Mesothelial cell of epicardium (in vitro differentiated cells): ENCODE data around the gene SSBP3. TPM values are rescaled to one million over a fixed set of nuclear protein-coding genes. Genes with fewer than 3 reads are reported as not detected.

Experiments
- DNase-seq, 2 experiments: peaks; one replicate each; pipeline ENCODE4 v3.0.0; 2021; ENCODE audit warnings: low spot score in 2 of 2; ENCODE audit not compliant: unreplicated experiment in 2 of 2
- H3K27ac Mint-ChIP-seq: 2 replicates; pipeline ENCODE4 v1.8.0; 2021; ENCODE audit warnings: mixed read lengths
- H3K27me3 Mint-ChIP-seq: 2 replicates; pipeline ENCODE4 v1.8.0; 2021; ENCODE audit warnings: low read depth, mixed read lengths
- H3K36me3 Mint-ChIP-seq: 2 replicates; pipeline ENCODE4 v1.8.0; 2021; ENCODE audit warnings: mixed read lengths
- H3K4me1 Mint-ChIP-seq: 2 replicates; pipeline ENCODE4 v1.8.0; 2021; ENCODE audit warnings: mixed read lengths
- H3K4me3 Mint-ChIP-seq: 2 replicates; pipeline ENCODE4 v1.8.0; 2021; ENCODE audit warnings: mild to moderate bottlenecking, moderate library complexity, mixed read lengths
- H3K9me3 Mint-ChIP-seq: 2 replicates; pipeline ENCODE4 v1.8.0; 2021; ENCODE audit warnings: mixed read lengths
- CTCF ChIP-seq: fragments of 200-600 bp; sonication (generic); IDR thresholded peaks from one replicate; pipeline ENCODE4 v1.5.0; 2021; ENCODE audit warnings: antibody characterized with exemption; ENCODE audit not compliant: unreplicated experiment
- total RNA-seq: library from RNA; stranded (reverse); gene quantifications from 3 replicates; pipeline ENCODE4 v1.2.1, GENCODE V29; 2021

The SSBP3 gene
- total RNA-seq, 1 donor from 2014 or later, result 172 TPM

DNA sequence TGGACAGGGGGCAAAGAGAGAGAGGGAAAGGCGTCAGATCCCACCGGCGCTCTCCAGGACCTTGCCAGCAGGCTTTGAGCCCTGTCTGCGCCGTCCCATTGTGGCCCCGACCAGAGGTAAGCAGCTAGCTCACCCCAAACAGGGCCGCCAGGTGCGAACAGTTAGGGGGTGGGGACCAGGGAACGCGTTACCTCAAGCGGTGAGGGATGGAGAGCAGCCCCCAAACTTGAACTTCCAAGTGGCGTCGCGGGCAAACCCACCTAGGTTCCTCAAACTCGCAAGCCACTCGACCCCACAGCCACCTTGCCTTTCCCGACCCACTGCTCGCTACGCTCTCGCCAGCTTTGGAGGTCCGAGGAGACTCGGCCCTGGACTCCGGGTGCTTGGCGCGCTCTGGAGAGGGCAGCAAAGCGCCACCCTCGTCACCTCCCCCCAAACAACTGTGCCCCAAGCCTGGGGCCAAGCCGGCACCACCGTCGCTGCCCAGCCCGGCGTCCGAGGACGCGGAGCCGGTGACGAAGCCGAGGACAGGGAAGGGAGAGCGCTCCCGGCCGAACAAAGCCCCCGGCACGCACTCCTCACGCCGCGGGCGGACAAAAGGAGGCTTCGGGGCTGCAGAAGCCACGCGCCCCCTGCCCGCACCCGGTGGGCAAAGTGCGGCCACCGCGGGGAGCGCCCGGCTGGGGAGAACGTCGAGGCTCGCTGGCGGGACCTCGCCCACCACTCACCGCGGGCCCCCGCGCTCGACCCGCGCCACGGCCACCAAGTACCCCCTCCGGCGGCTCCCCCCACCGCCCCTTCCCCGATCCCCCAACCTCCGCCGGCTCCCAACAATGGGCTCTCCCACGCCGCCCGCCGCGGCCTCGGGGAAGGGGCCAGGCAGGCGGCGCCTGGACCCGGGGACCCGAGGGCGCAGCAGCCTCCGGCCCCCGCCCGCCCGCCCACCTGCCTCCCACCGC, 976 bp downstream of the SSBP3 start:
- TF ChIP-seq CTCF, result no peak
- Mint-ChIP-seq H3K36me3 (peaks cover 22% of the 10 kb centered on the region), H3K4me1 (peaks cover 72% of the 10 kb centered on the region), H3K27ac (peak overlapping the region; percentile 84), H3K4me3 (peak overlapping the region; percentile 72), H3K9me3 (no peaks in the 10 kb centered on the region), H3K27me3 (no peaks in the 10 kb centered on the region)
- DNase-seq, result no peak

DNA sequence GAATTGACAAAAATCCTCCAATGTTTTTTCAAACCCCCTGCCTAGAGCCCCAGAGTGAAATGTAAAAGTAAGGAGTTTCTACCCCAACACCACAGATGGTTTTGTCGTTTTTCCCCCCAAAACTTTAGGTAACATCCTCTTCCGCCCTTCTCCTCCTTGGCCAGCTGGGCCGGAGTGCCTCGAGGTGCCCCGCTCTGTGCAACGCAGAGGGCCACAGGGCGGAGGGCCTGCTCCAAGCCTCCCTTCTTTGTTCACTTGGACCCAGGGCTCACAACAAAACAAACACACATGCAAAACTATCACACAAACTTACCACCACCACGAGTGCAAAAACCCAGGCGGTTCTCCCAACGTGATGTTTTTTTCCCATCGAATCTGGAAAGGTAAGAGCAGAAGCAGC, 1.9 kb downstream of the SSBP3 start:
- no peaks in the 10 kb centered on the region for H3K27me3 Mint-ChIP-seq
- H3K4me1 Mint-ChIP-seq, result peaks cover 65% of the 10 kb centered on the region
- no peak for TF ChIP-seq CTCF
- no peak for DNase-seq
- H3K36me3 Mint-ChIP-seq, result peaks cover 28% of the 10 kb centered on the region
- peak overlapping the region; percentile 72 for H3K4me3 Mint-ChIP-seq
- no peaks in the 10 kb centered on the region for H3K9me3 Mint-ChIP-seq
- peak overlapping the region; percentile 87 for H3K27ac Mint-ChIP-seq

GRCh38 chr1:54403808-54404261, 2.4 kb downstream of the SSBP3 start:
- Mint-ChIP-seq H3K9me3 (no peaks in the 10 kb centered on the region), H3K4me3 (peak overlapping the region; percentile 72), H3K27ac (peak overlapping the region; percentile 87), H3K27me3 (no peaks in the 10 kb centered on the region), H3K4me1 (peaks cover 61% of the 10 kb centered on the region), H3K36me3 (peaks cover 32% of the 10 kb centered on the region)
- TF ChIP-seq CTCF, result no peak
- no peak for DNase-seq

GRCh38 chr1:54403405-54403804, 2.8 kb downstream of the SSBP3 start:
- H3K27me3 Mint-ChIP-seq, result no peaks in the 10 kb centered on the region
- DNase-seq, result no peak
- peak overlapping the region; percentile 72 for H3K4me3 Mint-ChIP-seq
- no peak for TF ChIP-seq CTCF
- H3K9me3 Mint-ChIP-seq, result no peaks in the 10 kb centered on the region
- H3K27ac Mint-ChIP-seq, result peak overlapping the region; percentile 87
- peaks cover 35% of the 10 kb centered on the region for H3K36me3 Mint-ChIP-seq
- H3K4me1 Mint-ChIP-seq, result peaks cover 56% of the 10 kb centered on the region

DNA sequence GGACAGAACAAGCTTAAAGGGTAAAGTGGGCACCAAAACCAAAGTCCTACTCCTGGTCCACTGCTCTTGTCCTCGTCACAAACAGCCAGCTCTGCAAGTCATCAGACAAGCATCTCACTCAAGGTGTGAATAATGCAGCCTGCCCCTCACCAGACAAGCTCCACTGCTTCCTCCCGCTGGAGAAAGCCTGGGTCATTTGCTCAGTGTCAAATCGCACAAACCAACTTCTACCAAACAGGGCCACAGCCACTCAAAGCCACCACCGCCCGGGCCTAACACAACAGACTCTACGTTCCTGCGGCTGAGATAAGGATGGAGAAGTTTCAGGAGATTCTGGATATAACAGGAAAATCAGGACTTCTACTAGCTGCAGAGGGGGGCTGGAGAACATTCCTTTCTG, 3.3 kb downstream of the SSBP3 start:
- peak overlapping the region; percentile 72 for H3K4me3 Mint-ChIP-seq
- H3K27ac Mint-ChIP-seq, result peak overlapping the region; percentile 87
- TF ChIP-seq CTCF, result no peak
- peaks cover 53% of the 10 kb centered on the region for H3K4me1 Mint-ChIP-seq
- no peaks in the 10 kb centered on the region for H3K9me3 Mint-ChIP-seq
- peaks cover 39% of the 10 kb centered on the region for H3K36me3 Mint-ChIP-seq
- no peak for DNase-seq
- no peaks in the 10 kb centered on the region for H3K27me3 Mint-ChIP-seq
